ENCODE measurements around the gene SERPINB10.

DNA sequence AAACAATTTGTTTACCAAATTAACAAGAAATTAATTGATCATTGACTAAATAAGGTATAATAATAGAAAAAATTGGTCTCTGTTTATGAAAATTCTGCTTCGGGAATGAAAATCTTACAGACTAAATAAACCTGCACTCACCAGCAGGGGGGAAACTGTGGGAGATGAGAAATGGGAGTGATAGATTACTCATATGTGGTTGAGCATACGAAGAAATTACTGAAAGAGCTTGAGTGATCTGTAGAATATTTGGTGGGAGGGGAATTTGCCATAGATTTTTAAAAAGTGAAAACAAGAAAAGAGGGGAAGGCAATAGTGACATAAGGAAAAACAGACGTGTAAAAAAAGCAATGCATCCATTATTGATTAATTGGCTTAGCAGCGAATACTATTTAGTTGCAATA is 43.5 kb downstream of the SERPINB10 start:
- no peak for TF ChIP-seq POLR2AphosphoS5 (IDR thresholded peaks at IDR 0.05; ENCODE audit: low read depth, low read length)
- TF ChIP-seq, protein P1, sequence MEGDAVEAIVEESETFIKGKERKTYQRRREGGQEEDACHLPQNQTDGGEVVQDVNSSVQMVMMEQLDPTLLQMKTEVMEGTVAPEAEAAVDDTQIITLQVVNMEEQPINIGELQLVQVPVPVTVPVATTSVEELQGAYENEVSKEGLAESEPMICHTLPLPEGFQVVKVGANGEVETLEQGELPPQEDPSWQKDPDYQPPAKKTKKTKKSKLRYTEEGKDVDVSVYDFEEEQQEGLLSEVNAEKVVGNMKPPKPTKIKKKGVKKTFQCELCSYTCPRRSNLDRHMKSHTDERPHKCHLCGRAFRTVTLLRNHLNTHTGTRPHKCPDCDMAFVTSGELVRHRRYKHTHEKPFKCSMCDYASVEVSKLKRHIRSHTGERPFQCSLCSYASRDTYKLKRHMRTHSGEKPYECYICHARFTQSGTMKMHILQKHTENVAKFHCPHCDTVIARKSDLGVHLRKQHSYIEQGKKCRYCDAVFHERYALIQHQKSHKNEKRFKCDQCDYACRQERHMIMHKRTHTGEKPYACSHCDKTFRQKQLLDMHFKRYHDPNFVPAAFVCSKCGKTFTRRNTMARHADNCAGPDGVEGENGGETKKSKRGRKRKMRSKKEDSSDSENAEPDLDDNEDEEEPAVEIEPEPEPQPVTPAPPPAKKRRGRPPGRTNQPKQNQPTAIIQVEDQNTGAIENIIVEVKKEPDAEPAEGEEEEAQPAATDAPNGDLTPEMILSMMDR (IDR thresholded peaks at IDR 0.05; ENCODE audit: control extremely low read depth in 1 of 3, insufficient read depth in 1 of 3, low read depth in 1 of 3, low read length in 3 of 3): no peak
- no peak for TF ChIP-seq POLR2A (IDR thresholded peaks at IDR 0.05; ENCODE audit: control extremely low read depth in 1 of 2, low read depth in 2 of 2, low read length in 2 of 2)

Data from H1 (cell line).